ENCODE measurements around the gene TRIM40. TPM values are rescaled to one million over a fixed set of nuclear protein-coding genes. Genes with fewer than 3 reads are reported as not detected.
A peak's percentile ranks its signal among the peaks of the same experiment; 100 is the strongest.

TRIM40 gene
- total RNA-seq, 6 experiments from 2014 or later = 0.18 to 5.2 TPM; not detected in 4

DNA sequence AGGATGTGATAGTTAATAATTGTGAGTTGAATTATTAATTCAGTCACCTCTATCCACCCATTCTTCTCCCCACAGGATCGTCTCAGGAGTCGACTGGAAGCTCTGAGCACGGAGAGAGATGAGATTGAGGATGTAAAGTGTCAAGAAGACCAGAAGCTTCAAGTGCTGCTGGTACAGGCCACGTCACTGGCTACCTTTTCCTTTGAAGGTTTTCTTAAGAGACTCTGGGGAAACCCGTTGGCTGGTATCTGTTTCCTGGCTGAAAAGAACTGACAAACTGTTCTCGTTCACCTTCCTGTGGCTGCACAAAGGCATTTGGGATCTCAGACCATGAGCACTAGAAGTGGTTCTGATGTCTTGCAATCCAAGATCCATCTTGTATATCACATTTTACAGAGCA, 31.2 kb downstream of the TRIM40 start:
- WGBS (ENCODE audit: insufficient coverage, low coverage, low lambda C conversion rate, missing lambda C conversion rate) = 83% methylated on average over 1 of the region's 6 CpGs
- ATAC-seq = no peak
- Histone ChIP-seq H3K36me3 (no peaks in the 10 kb centered on the region), H3K4me1 (no peaks in the 10 kb centered on the region), H3K4me3 (no peak overlapping the region), H3K9me3 (no peaks in the 10 kb centered on the region), H3K27ac (no peak overlapping the region), H3K27me3 (no peaks in the 10 kb centered on the region)
- intact Hi-C loops (cut with DNase I) = loop anchor here in 1 of 2 donors (10.0 kb wide), 1 partner anchor 62 kb away; no protein-coding TSS in a partner anchor
- TF ChIP-seq, protein P1, sequence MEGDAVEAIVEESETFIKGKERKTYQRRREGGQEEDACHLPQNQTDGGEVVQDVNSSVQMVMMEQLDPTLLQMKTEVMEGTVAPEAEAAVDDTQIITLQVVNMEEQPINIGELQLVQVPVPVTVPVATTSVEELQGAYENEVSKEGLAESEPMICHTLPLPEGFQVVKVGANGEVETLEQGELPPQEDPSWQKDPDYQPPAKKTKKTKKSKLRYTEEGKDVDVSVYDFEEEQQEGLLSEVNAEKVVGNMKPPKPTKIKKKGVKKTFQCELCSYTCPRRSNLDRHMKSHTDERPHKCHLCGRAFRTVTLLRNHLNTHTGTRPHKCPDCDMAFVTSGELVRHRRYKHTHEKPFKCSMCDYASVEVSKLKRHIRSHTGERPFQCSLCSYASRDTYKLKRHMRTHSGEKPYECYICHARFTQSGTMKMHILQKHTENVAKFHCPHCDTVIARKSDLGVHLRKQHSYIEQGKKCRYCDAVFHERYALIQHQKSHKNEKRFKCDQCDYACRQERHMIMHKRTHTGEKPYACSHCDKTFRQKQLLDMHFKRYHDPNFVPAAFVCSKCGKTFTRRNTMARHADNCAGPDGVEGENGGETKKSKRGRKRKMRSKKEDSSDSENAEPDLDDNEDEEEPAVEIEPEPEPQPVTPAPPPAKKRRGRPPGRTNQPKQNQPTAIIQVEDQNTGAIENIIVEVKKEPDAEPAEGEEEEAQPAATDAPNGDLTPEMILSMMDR (IDR thresholded peaks at IDR 0.05) = no peak
- no peak for TF ChIP-seq POLR2A (IDR thresholded peaks at IDR 0.05)
- DNase-seq = no peak

GRCh38 chr6:30168741-30169140, 32.8 kb downstream of the TRIM40 start:
- WGBS (ENCODE audit: insufficient coverage, low coverage, low lambda C conversion rate, missing lambda C conversion rate) = 36% methylated on average over 1 of the region's 1 CpG
- no peaks in the 10 kb centered on the region for H3K4me1 ChIP-seq
- no peaks in the 10 kb centered on the region for H3K36me3 ChIP-seq
- no peaks in the 10 kb centered on the region for H3K27me3 ChIP-seq
- ATAC-seq (no peak), DNase-seq (no peak)
- TF ChIP-seq, protein P1 (IDR thresholded peaks at IDR 0.05) = no peak
- no peak for TF ChIP-seq POLR2A (IDR thresholded peaks at IDR 0.05)
- no peaks in the 10 kb centered on the region for H3K9me3 ChIP-seq
- no peak overlapping the region for H3K27ac ChIP-seq
- intact Hi-C loops (cut with DNase I) = loop anchor here in 1 of 2 donors (10.0 kb wide), 1 partner anchor 64 kb away; no protein-coding TSS in a partner anchor
- no peak overlapping the region for H3K4me3 ChIP-seq

- TF ChIP-seq POLR2A (IDR thresholded peaks at IDR 0.05) = peak; percentile 7
- TF ChIP-seq, protein P1 (IDR thresholded peaks at IDR 0.05) = peak; percentile 77 to 82 (median 79)
- H3K4me1 ChIP-seq = no peaks in the 10 kb centered on the region
- intact Hi-C loops (cut with DNase I) = loop anchor here in 1 of 2 donors (10.0 kb wide), 1 partner anchor 65 kb away; no protein-coding TSS in a partner anchor
- H3K36me3 ChIP-seq = no peaks in the 10 kb centered on the region
- H3K9me3 ChIP-seq = no peaks in the 10 kb centered on the region
- WGBS (ENCODE audit: insufficient coverage, low coverage, low lambda C conversion rate, missing lambda C conversion rate) = 27% methylated on average over 7 of the region's 7 CpGs
- no peaks in the 10 kb centered on the region for H3K27me3 ChIP-seq
- DNase-seq = no peak
- no peak overlapping the region for H3K27ac ChIP-seq
- no peak overlapping the region for H3K4me3 ChIP-seq
- peak; percentile 88 to 92 (median 90) for ATAC-seq
These were observed 34.0 kb downstream of the TRIM40 start for GRCh38 chr6:30169658-30170614.

GRCh38 chr6:30171677-30172471, 35.9 kb downstream of the TRIM40 start:
- ATAC-seq (peak in 2 of 4 donors; percentile 17 to 20), DNase-seq (no peak)
- Histone ChIP-seq H3K4me3 (no peak overlapping the region), H3K27ac (no peak overlapping the region), H3K4me1 (no peaks in the 10 kb centered on the region), H3K36me3 (no peaks in the 10 kb centered on the region), H3K9me3 (no peaks in the 10 kb centered on the region), H3K27me3 (no peaks in the 10 kb centered on the region)
- 54% methylated on average over 32 of the region's 62 CpGs for WGBS (ENCODE audit: insufficient coverage, low coverage, low lambda C conversion rate, missing lambda C conversion rate)
- intact Hi-C loops (cut with DNase I) = no loop called here
- TF ChIP-seq, protein P1 (IDR thresholded peaks at IDR 0.05) = no peak
- TF ChIP-seq POLR2A (IDR thresholded peaks at IDR 0.05) = no peak
